Testis (tissue), 2 donors: ENCODE data around the gene CORO2B.

Experiments
- POLR2A ChIP-seq: fragments of 450-650 bp; IDR thresholded peaks from one replicate; pipeline ENCODE4 v1.6.1; 2017; ENCODE audit warnings: antibody characterized with exemption, mild to moderate bottlenecking, moderate library complexity
- TF ChIP-seq, protein P1 (sequence below), 3 experiments: fragments of 450-650 bp in 2 of 3; fragments of 200-600 bp in 1 of 3; sonication (generic) in 1 of 3; IDR thresholded peaks; one replicate each; pipeline ENCODE4 v1.5.1; 2016 to 2019; ENCODE audit warnings: antibody characterized with exemption in 3 of 3, mild to moderate bottlenecking in 2 of 3, moderate library complexity in 1 of 3

DNA sequence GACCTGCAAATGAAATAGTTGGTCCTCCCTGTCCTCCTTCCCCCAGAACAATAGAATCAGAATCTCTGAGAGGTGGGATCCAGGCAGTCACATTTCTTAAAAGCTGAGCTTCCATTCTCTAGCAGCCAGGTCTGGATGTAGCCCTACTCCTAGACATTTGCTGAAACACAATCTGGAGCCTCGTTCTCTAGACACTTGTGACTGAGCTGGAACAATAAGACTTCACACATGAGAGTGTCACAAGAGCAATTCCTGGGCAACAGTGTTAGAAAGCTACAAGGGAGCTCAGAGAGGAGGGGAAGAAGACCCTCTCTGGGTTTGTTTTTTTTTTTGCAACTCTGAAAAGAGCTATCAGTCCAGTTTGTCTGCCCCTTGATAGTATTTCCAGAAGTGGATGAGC lies 14.5 kb downstream of the CORO2B start:
- TF ChIP-seq, protein P1, sequence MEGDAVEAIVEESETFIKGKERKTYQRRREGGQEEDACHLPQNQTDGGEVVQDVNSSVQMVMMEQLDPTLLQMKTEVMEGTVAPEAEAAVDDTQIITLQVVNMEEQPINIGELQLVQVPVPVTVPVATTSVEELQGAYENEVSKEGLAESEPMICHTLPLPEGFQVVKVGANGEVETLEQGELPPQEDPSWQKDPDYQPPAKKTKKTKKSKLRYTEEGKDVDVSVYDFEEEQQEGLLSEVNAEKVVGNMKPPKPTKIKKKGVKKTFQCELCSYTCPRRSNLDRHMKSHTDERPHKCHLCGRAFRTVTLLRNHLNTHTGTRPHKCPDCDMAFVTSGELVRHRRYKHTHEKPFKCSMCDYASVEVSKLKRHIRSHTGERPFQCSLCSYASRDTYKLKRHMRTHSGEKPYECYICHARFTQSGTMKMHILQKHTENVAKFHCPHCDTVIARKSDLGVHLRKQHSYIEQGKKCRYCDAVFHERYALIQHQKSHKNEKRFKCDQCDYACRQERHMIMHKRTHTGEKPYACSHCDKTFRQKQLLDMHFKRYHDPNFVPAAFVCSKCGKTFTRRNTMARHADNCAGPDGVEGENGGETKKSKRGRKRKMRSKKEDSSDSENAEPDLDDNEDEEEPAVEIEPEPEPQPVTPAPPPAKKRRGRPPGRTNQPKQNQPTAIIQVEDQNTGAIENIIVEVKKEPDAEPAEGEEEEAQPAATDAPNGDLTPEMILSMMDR (IDR thresholded peaks at IDR 0.05) = no peak
- TF ChIP-seq POLR2A = no peak
